Esophagus muscularis mucosa (tissue), 4 donors: ENCODE data around the gene DMXL1. TPM values are rescaled to one million over a fixed set of nuclear protein-coding genes. Genes with fewer than 3 reads are reported as not detected.
"Not testable (repeated sequence)": the region's sequence is repeated elsewhere in the genome, so short reads cannot be mapped to it uniquely, and the experiment has no call there.

Experiments used
- DNase-seq: peaks from one replicate; pipeline ENCODE4 v3.0.0-alpha.2; 2017; ENCODE audit errors: extremely low spot score
- H3K27ac ChIP-seq, 4 donors: fragments of 200-600 bp; sonication (generic); replicated peaks in 1 of 4; 1 replicate in 3 of 4; 2 replicates in 1 of 4; pipeline ENCODE4 v1.5.1; 2016 to 2019; ENCODE audit warnings: mild to moderate bottlenecking in 1 of 4
- H3K27me3 ChIP-seq, 4 donors: fragments of 200-600 bp; sonication (generic); one replicate each; pipeline versions ENCODE4 v1.5.1 to v1.6.0; 2016 to 2019
- H3K36me3 ChIP-seq, 4 donors: fragments of 200-600 bp; sonication (generic); one replicate each; pipeline ENCODE4 v1.5.1; 2016 to 2019
- H3K4me1 ChIP-seq, 4 donors: fragments of 200-600 bp; sonication (generic); one replicate each; pipeline ENCODE4 v1.5.1; 2016 to 2019
- H3K4me3 ChIP-seq, 4 donors: fragments of 200-600 bp; sonication (generic); 1 replicate in 2 of 4; 2 replicates in 2 of 4; pipeline ENCODE4 v1.5.1; 2016 to 2019; ENCODE audit warnings: mild to moderate bottlenecking in 4 of 4, moderate library complexity in 1 of 4
- H3K9me3 ChIP-seq, 4 donors: fragments of 200-600 bp; sonication (generic); 1 replicate in 3 of 4; 2 replicates in 1 of 4; pipeline ENCODE4 v1.5.1; 2016 to 2019
- CTCF ChIP-seq, 3 experiments: fragments of 200-600 bp in 2 of 3; fragments of 450-650 bp in 1 of 3; sonication (generic) in 2 of 3; IDR thresholded peaks; one replicate each; pipeline ENCODE4 v1.5.1; 2017 to 2019; ENCODE audit warnings: antibody characterized with exemption in 3 of 3, mild to moderate bottlenecking in 2 of 3, moderate library complexity in 1 of 3
- EP300 ChIP-seq: sonication (generic); formaldehyde crosslinking; IDR thresholded peaks from one replicate; pipeline ENCODE4 v1.6.1; 2017; ENCODE audit warnings: antibody characterized with exemption
- POLR2A ChIP-seq: fragments of 450-650 bp; IDR thresholded peaks from one replicate; pipeline ENCODE4 v1.6.1; 2017; ENCODE audit warnings: antibody characterized with exemption, moderate library complexity, mild to moderate bottlenecking, low read depth
- POLR2AphosphoS5 ChIP-seq, 2 donors: sonication (generic); formaldehyde crosslinking; IDR thresholded peaks; one replicate each; pipeline ENCODE4 v1.6.1; 2017; ENCODE audit warnings: antibody characterized with exemption in 2 of 2
- WGBS: methylation state at CpG from one replicate; pipeline ENCODE4 v1.1.5; 2018; 5-methylcytosine and 5-hydroxymethylcytosine counted together
- intact Hi-C: fragments of 100-400 bp; cut with DNase I; formaldehyde crosslinking; loops from one replicate; pipeline ENCODE4 v1.15.1; 2023
- total RNA-seq, 4 donors: library from RNA; depleted of rRNA; stranded (reverse); fragments of >200 nt; gene quantifications; one replicate each; pipeline versions ENCODE4 v1.1.0 to v1.2.1, GENCODE V29; 2016

Gene DMXL1
- total RNA-seq, 4 donors from 2014 or later: 36.3 to 65.6 (median 39.9) TPM

GRCh38 chr5:119112151-119112550 lies 41.3 kb downstream of the DMXL1 start:
- peaks cover 12 to 79% (median 40%) of the 10 kb centered on the region in 4 donors for H3K36me3 ChIP-seq
- H3K9me3 ChIP-seq: no peaks in the 10 kb centered on the region
- intact Hi-C loops: no loop called here
- no peak overlapping the region for H3K27ac ChIP-seq
- WGBS: 94% methylated on average over 5 of the region's 5 CpGs
- H3K27me3 ChIP-seq: no peaks in the 10 kb centered on the region
- DNase-seq: no peak
- H3K4me3 ChIP-seq: no peak overlapping the region
- TF ChIP-seq EP300 (no peak), POLR2AphosphoS5 (IDR thresholded peaks at IDR 0.05) (no peak)
- no peaks in the 10 kb centered on the region for H3K4me1 ChIP-seq

GRCh38 chr5:119117237-119117636 lies 46.4 kb downstream of the DMXL1 start:
- TF ChIP-seq POLR2A (no peak), CTCF (IDR thresholded peaks at IDR 0.05) (no peak), EP300 (no peak), POLR2AphosphoS5 (IDR thresholded peaks at IDR 0.05) (no peak)
- DNase-seq: no peak
- Histone ChIP-seq H3K4me3 (no peak overlapping the region), H3K4me1 (no peaks in the 10 kb centered on the region), H3K27ac (no peak overlapping the region), H3K27me3 (no peaks in the 10 kb centered on the region), H3K36me3 (peaks cover 17 to 89% (median 47%) of the 10 kb centered on the region in 4 donors), H3K9me3 (no peaks in the 10 kb centered on the region)
- 98% methylated on average over 2 of the region's 2 CpGs for WGBS
- intact Hi-C loops: no loop called here

GRCh38 chr5:119118000-119118399 lies 47.1 kb downstream of the DMXL1 start:
- H3K4me1 ChIP-seq: no peaks in the 10 kb centered on the region
- H3K36me3 ChIP-seq: peaks cover 17 to 87% (median 47%) of the 10 kb centered on the region in 4 donors
- no peaks in the 10 kb centered on the region for H3K27me3 ChIP-seq
- no peaks in the 10 kb centered on the region for H3K9me3 ChIP-seq
- intact Hi-C loops: no loop called here
- H3K4me3 ChIP-seq: no peak overlapping the region
- no peak overlapping the region for H3K27ac ChIP-seq
- DNase-seq: no peak
- TF ChIP-seq EP300 (no peak), POLR2A (no peak), CTCF (IDR thresholded peaks at IDR 0.05) (no peak), POLR2AphosphoS5 (IDR thresholded peaks at IDR 0.05) (no peak)

- no peak overlapping the region for H3K4me3 ChIP-seq
- H3K27ac ChIP-seq: no peak overlapping the region
- TF ChIP-seq POLR2AphosphoS5 (IDR thresholded peaks at IDR 0.05): no peak
- TF ChIP-seq POLR2A: no peak
- TF ChIP-seq EP300: no peak
- no peak for TF ChIP-seq CTCF (IDR thresholded peaks at IDR 0.05)
- no peaks in the 10 kb centered on the region for H3K27me3 ChIP-seq
- peaks cover 30 to 87% (median 41%) of the 10 kb centered on the region in 4 donors for H3K36me3 ChIP-seq
- H3K9me3 ChIP-seq: no peaks in the 10 kb centered on the region
- DNase-seq: no peak
- no peaks in the 10 kb centered on the region for H3K4me1 ChIP-seq
- 93% methylated on average over 4 of the region's 4 CpGs for WGBS
- intact Hi-C loops: no loop called here
Measured at GRCh38 chr5:119120893-119121292, 50.0 kb downstream of the DMXL1 start.

- intact Hi-C loops, H3K4me3 ChIP-seq, H3K27ac ChIP-seq, DNase-seq, H3K9me3 ChIP-seq, H3K27me3 ChIP-seq, H3K4me1 ChIP-seq: not testable (repeated sequence)
- WGBS: 94% methylated on average over 20 of the region's 27 CpGs
- H3K36me3 ChIP-seq: peaks cover 16 to 78% (median 28%) of the 10 kb centered on the region in 4 donors
Measured at GRCh38 chr5:119122474-119122873, 51.6 kb downstream of the DMXL1 start.

GRCh38 chr5:119123280-119123679 lies 52.4 kb downstream of the DMXL1 start:
- 100% methylated on average over 2 of the region's 2 CpGs for WGBS
- H3K36me3 ChIP-seq: peaks cover 14 to 70% (median 24%) of the 10 kb centered on the region in 4 donors
- no peak overlapping the region for H3K4me3 ChIP-seq
- no peaks in the 10 kb centered on the region for H3K9me3 ChIP-seq
- no peaks in the 10 kb centered on the region for H3K4me1 ChIP-seq
- H3K27me3 ChIP-seq: no peaks in the 10 kb centered on the region
- no peak for TF ChIP-seq POLR2A
- no peak for TF ChIP-seq EP300
- no peak for TF ChIP-seq POLR2AphosphoS5 (IDR thresholded peaks at IDR 0.05)
- TF ChIP-seq CTCF (IDR thresholded peaks at IDR 0.05): no peak
- no peak overlapping the region for H3K27ac ChIP-seq
- intact Hi-C loops: no loop called here
- no peak for DNase-seq
